CD14-positive monocyte (primary cell): ENCODE data around the gene UNC5A. TPM values are rescaled to one million over a fixed set of nuclear protein-coding genes. Genes with fewer than 3 reads are reported as not detected.
A peak's percentile ranks its signal among the peaks of the same experiment; 100 is the strongest.

Experiments
- DNase-seq, 3 donors: peaks; one replicate each; pipeline ENCODE4 v3.0.0-alpha.2; 2011 to 2022
- H2AFZ ChIP-seq: 2 replicates; pipeline ENCODE4 v1.6.0; 2012; ENCODE audit warnings: mild to moderate bottlenecking, low read depth, low read length, inconsistent platforms; ENCODE audit not compliant: insufficient read depth, poor library complexity, severe bottlenecking
- H3K27ac ChIP-seq, 2 donors: 1 replicate in 1 of 2; 2 replicates in 1 of 2; pipeline ENCODE4 v1.5.1; 2012 to 2013; ENCODE audit warnings: low read length in 2 of 2, control low read depth in 1 of 2, inconsistent platforms in 1 of 2, low read depth in 1 of 2, mild to moderate bottlenecking in 1 of 2
- H3K27me3 ChIP-seq, 2 donors: one replicate each; pipeline versions ENCODE4 v1.6.0 to v1.6.1; 2011 to 2013; ENCODE audit warnings: low read length in 2 of 2; ENCODE audit not compliant: control insufficient read depth in 2 of 2, insufficient read depth in 2 of 2
- H3K36me3 ChIP-seq, 2 donors: replicated peaks in 1 of 2; 1 replicate in 1 of 2; 2 replicates in 1 of 2; pipeline versions ENCODE4 v1.5.1 to v1.6.1; 2012 to 2013; ENCODE audit warnings: low read length in 2 of 2, control low read depth in 1 of 2, inconsistent platforms in 1 of 2, mild to moderate bottlenecking in 1 of 2; ENCODE audit not compliant: insufficient read depth in 2 of 2, control insufficient read depth in 1 of 2
- H3K4me1 ChIP-seq, 2 donors: 1 replicate in 1 of 2; 2 replicates in 1 of 2; pipeline versions ENCODE4 v1.5.1 to v1.6.1; 2012 to 2013; ENCODE audit warnings: low read length in 2 of 2, control low read depth in 1 of 2, inconsistent platforms in 1 of 2, mild to moderate bottlenecking in 1 of 2, moderate library complexity in 1 of 2; ENCODE audit not compliant: insufficient read depth in 2 of 2, control insufficient read depth in 1 of 2
- H3K4me2 ChIP-seq: replicated peaks from 2 replicates; pipeline ENCODE3; 2012; ENCODE audit warnings: low read length, moderate library complexity, mild to moderate bottlenecking; ENCODE audit not compliant: poor library complexity, severe bottlenecking; ENCODE audit errors: extremely low read depth
- H3K4me3 ChIP-seq, 3 experiments: fragments of 200-600 bp in 1 of 3; sonication (generic) in 1 of 3; replicated peaks in 1 of 3; 1 replicate in 2 of 3; 2 replicates in 1 of 3; pipeline ENCODE4 v1.5.1; 2011 to 2013; ENCODE audit warnings: low read length in 3 of 3, mild to moderate bottlenecking in 3 of 3, control low read depth in 2 of 3, low read depth in 2 of 3, inconsistent platforms in 1 of 3, moderate library complexity in 1 of 3
- H3K79me2 ChIP-seq: 2 replicates; pipeline ENCODE4 v1.6.0; 2012; ENCODE audit warnings: mild to moderate bottlenecking, control low read depth, inconsistent platforms, low read length, moderate library complexity; ENCODE audit not compliant: insufficient read depth
- H3K9ac ChIP-seq: 2 replicates; pipeline ENCODE4 v1.6.0; 2017; ENCODE audit warnings: low read length, mild to moderate bottlenecking; ENCODE audit not compliant: insufficient read depth, poor library complexity, severe bottlenecking
- H3K9me3 ChIP-seq, 2 donors: replicated peaks in 1 of 2; 1 replicate in 1 of 2; 2 replicates in 1 of 2; pipeline versions ENCODE4 v1.5.1 to v1.6.1; 2012 to 2013; ENCODE audit warnings: low read length in 2 of 2, control low read depth in 1 of 2; ENCODE audit not compliant: control insufficient read depth in 1 of 2, insufficient read depth in 1 of 2
- H4K20me1 ChIP-seq: 2 replicates; pipeline ENCODE4 v1.6.0; 2012; ENCODE audit warnings: mild to moderate bottlenecking, low read length, control low read depth, moderate library complexity; ENCODE audit not compliant: insufficient read depth
- H3K27ac Mint-ChIP-seq, 7 donors: one replicate each; pipeline ENCODE4 v1.8.0; 2020; ENCODE audit warnings: mild to moderate bottlenecking in 7 of 7, mixed read lengths in 7 of 7, moderate library complexity in 6 of 7, inconsistent platforms in 2 of 7
- H3K27me3 Mint-ChIP-seq, 3 donors: one replicate each; pipeline ENCODE4 v1.8.0; 2021 to 2022; ENCODE audit warnings: low read depth in 3 of 3, mild to moderate bottlenecking in 3 of 3, mixed read lengths in 3 of 3, moderate library complexity in 3 of 3, inconsistent platforms in 1 of 3
- H3K36me3 Mint-ChIP-seq, 2 donors: one replicate each; pipeline ENCODE4 v1.8.0; 2020; ENCODE audit warnings: mixed read lengths in 2 of 2, inconsistent platforms in 1 of 2, mild to moderate bottlenecking in 1 of 2
- H3K4me1 Mint-ChIP-seq: one replicate; pipeline ENCODE4 v1.8.0; 2020; ENCODE audit warnings: mild to moderate bottlenecking, mixed read lengths
- H3K4me3 Mint-ChIP-seq, 2 donors: one replicate each; pipeline ENCODE4 v1.8.0; 2020; ENCODE audit warnings: mild to moderate bottlenecking in 2 of 2, mixed read lengths in 2 of 2, moderate library complexity in 1 of 2
- H3K9me3 Mint-ChIP-seq, 7 donors: one replicate each; pipeline ENCODE4 v1.8.0; 2020 to 2022; ENCODE audit warnings: mixed read lengths in 7 of 7, mild to moderate bottlenecking in 6 of 7, moderate library complexity in 6 of 7, inconsistent platforms in 2 of 7
- CTCF ChIP-seq: fragments of 200-600 bp; IDR thresholded peaks from one replicate; pipeline ENCODE4 v1.8.0; 2022; ENCODE audit warnings: antibody characterized with exemption, mild to moderate bottlenecking
- WGBS: methylation state at CpG from one replicate; pipeline ENCODE4 v1.1.5; 2013; ENCODE audit warnings: missing lambda C conversion rate; ENCODE audit not compliant: insufficient coverage; 5-methylcytosine and 5-hydroxymethylcytosine counted together
- intact Hi-C, 2 donors: fragments of 100-400 bp; cut with micrococcal nuclease; formaldehyde crosslinking; loops; one replicate each; pipeline versions ENCODE4 v1.15.0 to v1.15.1; 2023
- polyA plus RNA-seq, 3 donors: library from polyadenylated mRNA; depleted of rRNA in 1 of 3; unstranded in 2 of 3; stranded (reverse) in 1 of 3; fragments of 300-500 nt in 2 of 3; fragments of >200 nt in 1 of 3; fragmentation: Illumina TruSeq in 2 of 3; gene quantifications; 1 replicate in 2 of 3; 2 replicates in 1 of 3; pipeline ENCODE4 v1.2.3, GENCODE V29; 2012 to 2021

The UNC5A gene
- polyA plus RNA-seq, 3 donors, result 0.03 to 0.07 TPM; not detected in 1

DNA sequence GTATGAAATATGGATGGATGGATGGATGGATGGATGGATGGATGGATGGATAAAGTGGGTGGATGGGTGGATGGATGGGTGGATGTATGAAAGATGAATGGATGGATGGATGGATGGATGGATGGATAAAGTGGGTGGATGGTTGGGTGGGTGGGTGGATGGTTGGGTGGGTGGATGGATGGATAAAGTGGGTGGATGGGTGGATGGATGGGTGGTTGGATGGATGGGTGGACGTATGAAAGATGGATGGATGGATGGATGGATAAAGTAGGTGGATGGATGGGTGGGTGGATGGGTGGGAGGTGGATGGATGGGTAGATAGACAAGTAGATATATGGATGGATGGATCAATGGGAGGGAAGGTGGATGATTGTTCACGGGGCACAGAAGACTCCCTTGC is 19.0 kb downstream of the UNC5A start:
- Mint-ChIP-seq H3K27me3 (peaks cover 4 to 17% (median 8%) of the 10 kb centered on the region in 3 donors), H3K36me3 (no peaks in the 10 kb centered on the region), H3K27ac (no peak overlapping the region), H3K9me3 (peaks cover 2 to 8% (median 5%) of the 10 kb centered on the region in 7 donors), H3K4me3 (no peak overlapping the region), H3K4me1 (no peaks in the 10 kb centered on the region)
- H4K20me1 ChIP-seq, result no peaks in the 10 kb centered on the region
- no peak overlapping the region for H3K9ac ChIP-seq
- WGBS, result 71% methylated on average over 1 of the region's 2 CpGs
- no peak for TF ChIP-seq CTCF
- no peak overlapping the region for H3K4me2 ChIP-seq
- H3K4me1 ChIP-seq, result no peaks in the 10 kb centered on the region
- H3K27me3 ChIP-seq, result no peaks in the 10 kb centered on the region
- H2AFZ ChIP-seq, result no peak overlapping the region
- no peak for DNase-seq
- H3K79me2 ChIP-seq, result no peaks in the 10 kb centered on the region
- no peak overlapping the region for H3K27ac ChIP-seq
- intact Hi-C loops, result no loop called here
- H3K36me3 ChIP-seq, result no peaks in the 10 kb centered on the region
- H3K9me3 ChIP-seq, result no peaks in the 10 kb centered on the region
- no peak overlapping the region for H3K4me3 ChIP-seq

DNA sequence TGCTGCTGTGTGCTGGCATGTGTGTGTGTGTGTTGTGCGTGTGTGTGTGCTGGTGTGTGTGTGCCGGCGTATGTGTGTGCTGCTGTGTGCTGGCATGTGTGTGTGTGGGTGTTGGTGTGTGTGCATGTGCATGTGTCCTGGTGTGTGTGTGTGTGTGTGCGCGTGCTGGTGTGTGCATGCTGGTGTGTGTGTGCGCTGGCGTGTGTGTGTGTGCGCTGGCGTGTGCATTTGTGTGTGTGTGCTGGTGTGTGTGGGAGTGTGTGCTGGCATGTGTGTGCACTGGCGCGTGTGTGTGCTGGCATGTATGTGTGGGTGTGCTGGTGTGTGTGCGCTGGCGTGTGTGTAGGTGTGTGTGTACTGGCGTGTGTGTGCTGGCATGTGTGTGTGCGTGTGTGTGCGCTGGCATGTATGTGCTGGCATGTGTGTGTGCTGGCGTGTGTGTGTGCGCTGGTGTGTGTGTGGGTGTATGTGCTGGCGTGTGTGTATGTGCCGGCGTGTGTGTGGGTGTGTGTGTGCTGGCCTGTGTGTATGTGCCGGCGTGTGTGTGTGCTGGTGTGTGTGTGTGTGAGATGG is 20.1 kb downstream of the UNC5A start:
- no peaks in the 10 kb centered on the region for H3K36me3 Mint-ChIP-seq
- no peak overlapping the region for H3K9ac ChIP-seq
- H3K27me3 ChIP-seq, result no peaks in the 10 kb centered on the region
- peaks cover 2 to 8% (median 5%) of the 10 kb centered on the region in 7 donors for H3K9me3 Mint-ChIP-seq
- no peaks in the 10 kb centered on the region for H3K4me1 ChIP-seq
- no peaks in the 10 kb centered on the region for H4K20me1 ChIP-seq
- no peaks in the 10 kb centered on the region for H3K79me2 ChIP-seq
- no peaks in the 10 kb centered on the region for H3K36me3 ChIP-seq
- H3K4me3 Mint-ChIP-seq, result no peak overlapping the region
- H3K27me3 Mint-ChIP-seq, result peaks cover 2 to 14% (median 11%) of the 10 kb centered on the region in 3 donors
- no peak overlapping the region for H2AFZ ChIP-seq
- H3K27ac Mint-ChIP-seq, result peak overlapping the region in 2 of 7 donors; percentile 14 to 15
- no peak for DNase-seq
- no peak overlapping the region for H3K27ac ChIP-seq
- intact Hi-C loops, result no loop called here
- no peaks in the 10 kb centered on the region for H3K4me1 Mint-ChIP-seq
- no peak for TF ChIP-seq CTCF
- H3K9me3 ChIP-seq, result no peaks in the 10 kb centered on the region
- WGBS, result 92% methylated on average over 18 of the region's 23 CpGs
- no peak overlapping the region for H3K4me3 ChIP-seq
- H3K4me2 ChIP-seq, result no peak overlapping the region
